ENCODE measurements around the gene COMT.

The COMT gene

DNA sequence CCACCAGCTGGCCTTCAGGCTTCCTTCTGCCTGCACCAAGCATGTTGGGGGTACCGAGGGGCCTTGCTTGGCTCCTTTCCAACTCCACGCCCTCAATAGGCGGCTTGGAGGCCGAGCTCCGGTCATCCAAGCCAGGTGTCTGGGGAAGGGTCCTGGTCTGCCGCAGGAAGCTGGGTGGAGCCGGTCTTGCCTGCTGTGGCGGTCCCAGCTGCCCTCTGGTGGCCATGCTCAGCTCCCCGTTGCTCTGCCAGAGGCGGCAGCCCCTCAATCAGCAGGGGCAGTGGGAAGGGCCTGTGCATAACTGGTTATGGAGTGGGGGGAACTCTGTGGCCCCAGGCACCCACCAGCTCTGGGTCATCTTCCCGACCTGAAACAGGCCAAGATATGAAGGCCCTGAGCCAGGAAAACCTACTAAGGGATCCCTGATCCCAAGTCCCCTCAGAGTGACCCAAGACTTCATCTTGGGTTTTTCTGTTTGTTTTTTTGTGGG, 71.9 kb downstream of the COMT start:
- no peak overlapping the region for H3K4me3 ChIP-seq (ENCODE audit: low read depth, low read length)
- no peak for DNase-seq (ENCODE audit: low read depth)
- TF ChIP-seq, protein P1, sequence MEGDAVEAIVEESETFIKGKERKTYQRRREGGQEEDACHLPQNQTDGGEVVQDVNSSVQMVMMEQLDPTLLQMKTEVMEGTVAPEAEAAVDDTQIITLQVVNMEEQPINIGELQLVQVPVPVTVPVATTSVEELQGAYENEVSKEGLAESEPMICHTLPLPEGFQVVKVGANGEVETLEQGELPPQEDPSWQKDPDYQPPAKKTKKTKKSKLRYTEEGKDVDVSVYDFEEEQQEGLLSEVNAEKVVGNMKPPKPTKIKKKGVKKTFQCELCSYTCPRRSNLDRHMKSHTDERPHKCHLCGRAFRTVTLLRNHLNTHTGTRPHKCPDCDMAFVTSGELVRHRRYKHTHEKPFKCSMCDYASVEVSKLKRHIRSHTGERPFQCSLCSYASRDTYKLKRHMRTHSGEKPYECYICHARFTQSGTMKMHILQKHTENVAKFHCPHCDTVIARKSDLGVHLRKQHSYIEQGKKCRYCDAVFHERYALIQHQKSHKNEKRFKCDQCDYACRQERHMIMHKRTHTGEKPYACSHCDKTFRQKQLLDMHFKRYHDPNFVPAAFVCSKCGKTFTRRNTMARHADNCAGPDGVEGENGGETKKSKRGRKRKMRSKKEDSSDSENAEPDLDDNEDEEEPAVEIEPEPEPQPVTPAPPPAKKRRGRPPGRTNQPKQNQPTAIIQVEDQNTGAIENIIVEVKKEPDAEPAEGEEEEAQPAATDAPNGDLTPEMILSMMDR (IDR thresholded peaks at IDR 0.05; ENCODE audit: low read depth, low read length, missing control alignments) = peak; percentile 61

- no peak overlapping the region for H3K4me3 ChIP-seq (ENCODE audit: low read depth, low read length)
- no peak for DNase-seq (ENCODE audit: low read depth)
- TF ChIP-seq, protein P1 (IDR thresholded peaks at IDR 0.05; ENCODE audit: low read depth, low read length, missing control alignments) = no peak
Observed at GRCh38 chr22:20014526-20015186, 73.1 kb downstream of the COMT start.

- DNase-seq (ENCODE audit: low read depth) = no peak
- TF ChIP-seq, protein P1 (IDR thresholded peaks at IDR 0.05; ENCODE audit: low read depth, low read length, missing control alignments) = no peak
- no peak overlapping the region for H3K4me3 ChIP-seq (ENCODE audit: low read depth, low read length)
Observed at GRCh38 chr22:20015187-20015625, 73.6 kb downstream of the COMT start.

DNA sequence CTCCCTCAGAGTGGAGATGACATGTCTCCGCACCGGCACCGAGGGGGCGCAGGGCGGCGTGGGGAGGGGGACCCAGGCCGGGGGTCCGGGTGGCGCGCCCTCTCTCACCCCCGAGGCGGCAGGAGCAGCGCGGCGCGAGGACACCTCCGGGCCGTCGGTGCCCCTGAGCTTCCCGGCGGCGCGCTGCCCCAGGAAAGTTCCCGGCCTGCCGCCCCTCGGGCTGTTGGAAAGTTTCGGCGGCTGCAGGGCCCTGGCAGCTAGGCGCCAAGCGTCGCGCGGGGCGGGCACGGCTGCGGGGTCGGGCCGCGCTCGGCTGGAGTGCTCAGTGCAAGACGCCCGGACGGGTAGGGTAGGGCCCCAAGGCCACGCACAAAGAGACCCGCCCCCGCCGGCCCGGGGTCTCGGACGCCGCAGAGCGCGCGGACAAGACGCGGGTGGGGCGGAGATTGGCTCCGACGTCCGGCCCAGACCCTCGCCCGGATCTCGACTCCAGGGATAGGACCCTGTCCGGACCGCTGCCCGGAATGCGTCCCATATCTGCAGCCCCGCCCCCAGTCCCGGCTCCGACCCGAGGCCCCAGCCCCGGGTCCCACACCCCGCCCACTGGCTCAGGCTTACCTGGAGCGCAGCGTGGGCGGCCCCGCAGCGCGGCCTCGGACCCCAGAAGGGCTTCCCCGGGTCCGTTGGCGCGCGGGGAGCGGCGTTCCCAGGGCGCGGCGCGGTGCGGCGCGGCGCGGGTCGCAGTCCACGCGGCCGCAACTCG, 74.6 kb downstream of the COMT start:
- H3K4me3 ChIP-seq (ENCODE audit: low read depth, low read length) = peak overlapping the region; percentile 64
- TF ChIP-seq, protein P1 (IDR thresholded peaks at IDR 0.05; ENCODE audit: low read depth, low read length, missing control alignments) = no peak
- DNase-seq (ENCODE audit: low read depth) = no peak

DNA sequence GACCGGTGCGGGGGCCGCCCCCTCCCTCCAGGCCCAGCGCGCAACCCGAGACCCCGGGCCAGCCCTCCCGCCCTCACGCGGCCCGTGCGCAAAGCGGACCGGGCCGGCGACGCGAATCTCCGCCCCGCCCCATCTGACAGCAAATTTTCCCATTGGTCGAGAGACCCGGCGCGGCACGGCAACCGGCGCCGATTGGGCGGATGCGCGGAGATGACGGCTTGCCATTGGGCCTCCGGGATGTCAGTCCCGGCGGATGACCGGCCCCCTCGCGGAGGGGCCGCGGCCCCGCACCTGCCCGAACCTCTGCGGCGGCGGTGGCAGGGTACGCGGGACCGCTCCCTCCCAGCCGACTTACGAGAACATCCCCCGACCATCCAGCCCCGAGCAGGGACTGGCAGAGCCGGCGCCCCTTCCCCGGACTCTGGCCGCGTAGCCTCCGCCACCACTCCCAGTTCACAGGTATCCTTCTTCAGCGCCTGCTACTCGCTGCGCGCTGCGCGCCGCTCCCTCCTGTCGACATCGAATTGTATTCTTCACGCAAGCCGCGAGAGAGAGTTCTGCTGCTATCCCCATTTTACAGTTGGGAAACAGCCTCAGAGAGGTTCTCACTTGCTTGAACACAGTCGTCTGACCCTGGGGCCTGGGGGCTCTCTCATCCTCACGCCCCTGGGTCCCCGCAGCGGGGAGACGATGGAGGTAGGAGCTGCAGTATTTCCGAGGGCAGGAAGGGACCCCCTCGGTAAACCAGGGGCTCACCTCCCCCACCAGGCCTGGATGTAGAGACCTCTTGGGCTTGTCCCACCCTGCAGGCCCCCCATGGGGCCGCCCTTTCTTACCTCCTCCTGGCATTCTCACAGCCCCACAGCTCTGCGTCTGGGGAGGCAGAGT, 75.4 kb downstream of the COMT start, which contains the start of gene ARVCF:
TSS of gene ARVCF (minus strand) at position 90 of the 888 bp plus-strand sequence. CDS start 26,029 bp downstream, outside the sequence.
- TF ChIP-seq, protein P1 (IDR thresholded peaks at IDR 0.05; ENCODE audit: low read depth, low read length, missing control alignments) = peak; percentile 5
- peak within 1 kb of the TSS; percentile 64 for H3K4me3 ChIP-seq (ENCODE audit: low read depth, low read length)
- DNase-seq (ENCODE audit: low read depth) = peak; percentile 60

GRCh38 chr22:20017622-20017958, 76.0 kb downstream of the COMT start:
- DNase-seq (ENCODE audit: low read depth) = no peak
- no peak overlapping the region for H3K4me3 ChIP-seq (ENCODE audit: low read depth, low read length)
- TF ChIP-seq, protein P1 (IDR thresholded peaks at IDR 0.05; ENCODE audit: low read depth, low read length, missing control alignments) = no peak
